GM23338 (cell line): ENCODE measurements around the gene XPC. TPM values are rescaled to one million over a fixed set of nuclear protein-coding genes. Genes with fewer than 3 reads are reported as not detected.
A peak's percentile ranks its signal among the peaks of the same experiment; 100 is the strongest.

ENCODE experiments used
- ATAC-seq: fragments of 200-7000 bp; cut with Tn5 transposase; 3 replicates; pipeline ENCODE4 v1.9.1; 2020
- DNase-seq: peaks from one replicate; pipeline ENCODE4 v3.0.0-alpha.2; 2015; ENCODE audit warnings: low spot score
- H2AFZ ChIP-seq: fragments of 200-600 bp; sonication (generic); 2 replicates; pipeline ENCODE4 v1.8.0; 2016; ENCODE audit warnings: antibody characterized with exemption, mild to moderate bottlenecking, moderate library complexity
- H3F3A ChIP-seq: fragments of 200-600 bp; sonication (generic); replicated peaks from 2 replicates; pipeline ENCODE4 v1.8.0; 2017; ENCODE audit warnings: antibody characterized with exemption, mixed run types, low read depth
- H3K27ac ChIP-seq: fragments of 200-600 bp; sonication (generic); 2 replicates; pipeline ENCODE4 v1.6.1; 2016; ENCODE audit warnings: low read depth
- H3K27me3 ChIP-seq: fragments of 200-600 bp; sonication (generic); 2 replicates; pipeline ENCODE4 v1.8.0; 2016; ENCODE audit warnings: mild to moderate bottlenecking, mixed run types, moderate library complexity; ENCODE audit not compliant: insufficient read depth
- H3K36me3 ChIP-seq: fragments of 200-600 bp; sonication (generic); 2 replicates; pipeline ENCODE4 v1.8.0; 2016; ENCODE audit warnings: mild to moderate bottlenecking; ENCODE audit not compliant: insufficient read depth
- H3K4me1 ChIP-seq: fragments of 200-600 bp; sonication (generic); 2 replicates; pipeline ENCODE4 v1.8.0; 2016; ENCODE audit warnings: mild to moderate bottlenecking, moderate library complexity; ENCODE audit not compliant: insufficient read depth
- H3K4me2 ChIP-seq: fragments of 200-600 bp; sonication (generic); 2 replicates; pipeline ENCODE4 v1.7.1; 2017; ENCODE audit warnings: mixed run types
- H3K4me3 ChIP-seq: fragments of 200-600 bp; sonication (generic); 2 replicates; pipeline ENCODE4 v1.6.1; 2016; ENCODE audit warnings: mixed run types
- H3K79me2 ChIP-seq: fragments of 200-600 bp; sonication (generic); replicated peaks from 2 replicates; pipeline ENCODE4 v1.8.0; 2017; ENCODE audit warnings: mild to moderate bottlenecking; ENCODE audit not compliant: insufficient read depth
- H3K9me2 ChIP-seq: fragments of 200-600 bp; sonication (generic); 2 replicates; pipeline ENCODE4 v1.8.0; 2017; ENCODE audit not compliant: insufficient read depth
- H4K20me1 ChIP-seq: fragments of 200-600 bp; sonication (generic); replicated peaks from 2 replicates; pipeline ENCODE4 v1.8.0; 2017; ENCODE audit warnings: mild to moderate bottlenecking; ENCODE audit not compliant: insufficient read depth
- H3K27ac Mint-ChIP-seq: 2 replicates; pipeline ENCODE4 v1.8.0; 2020; ENCODE audit warnings: inconsistent platforms, mild to moderate bottlenecking, moderate library complexity, mixed read lengths
- H3K27me3 Mint-ChIP-seq: 3 replicates; pipeline ENCODE4 v1.8.0; 2022; ENCODE audit warnings: low read depth, mild to moderate bottlenecking, moderate library complexity, mixed read lengths, inconsistent platforms; ENCODE audit not compliant: insufficient read depth, poor library complexity
- H3K36me3 Mint-ChIP-seq: 3 replicates; pipeline ENCODE4 v1.8.0; 2021; ENCODE audit warnings: low read depth, mild to moderate bottlenecking, inconsistent platforms, moderate library complexity, mixed read lengths
- H3K4me1 Mint-ChIP-seq: 3 replicates; pipeline ENCODE4 v1.8.0; 2020; ENCODE audit warnings: mild to moderate bottlenecking, inconsistent platforms, mixed read lengths
- H3K4me3 Mint-ChIP-seq: 3 replicates; pipeline ENCODE4 v1.8.0; 2021; ENCODE audit warnings: moderate library complexity, mild to moderate bottlenecking, inconsistent platforms, mixed read lengths
- H3K9me3 Mint-ChIP-seq: 3 replicates; pipeline ENCODE4 v1.8.0; 2020; ENCODE audit warnings: moderate library complexity, mild to moderate bottlenecking, inconsistent platforms, mixed read lengths
- CREB1 ChIP-seq: fragments of 250-450 bp; sonication (Bioruptor Pico); IDR thresholded peaks from 2 replicates; pipeline ENCODE4 v1.5.0; 2020; ENCODE audit warnings: low read depth, mild to moderate bottlenecking, moderate library complexity
- EZH2 ChIP-seq: fragments of 200-600 bp; sonication (generic); IDR thresholded peaks from one replicate; pipeline ENCODE4 v1.8.0; 2017; ENCODE audit warnings: antibody characterized with exemption, mild to moderate bottlenecking, low read depth; ENCODE audit not compliant: unreplicated experiment
- JUNB ChIP-seq: IDR thresholded peaks from one replicate; pipeline ENCODE4 v1.6.1; 2016; ENCODE audit warnings: antibody characterized with exemption; ENCODE audit not compliant: unreplicated experiment
- REST ChIP-seq: IDR thresholded peaks from one replicate; pipeline ENCODE4 v1.6.1; 2018; ENCODE audit warnings: antibody characterized with exemption; ENCODE audit not compliant: unreplicated experiment
- ZNF331 ChIP-seq: fragments of 250-450 bp; sonication (Bioruptor Pico); IDR thresholded peaks from 2 replicates; pipeline ENCODE4 v1.5.0; 2020; ENCODE audit warnings: low read depth, mild to moderate bottlenecking, moderate library complexity
- ZNF462 ChIP-seq: fragments of 250-450 bp; sonication (Bioruptor Pico); IDR thresholded peaks from 2 replicates; pipeline ENCODE4 v1.5.0; 2020; ENCODE audit warnings: mild to moderate bottlenecking, moderate library complexity
- polyA plus RNA-seq: library from polyadenylated mRNA; unstranded; fragments of >200 nt; fragmentation: Nextera tagmentation; extraction: Ambion mirVana; gene quantifications from 2 replicates; pipeline ENCODE4 v1.2.1, GENCODE V29; 2016
- total RNA-seq: library from RNA; depleted of rRNA; stranded (reverse); fragments of >200 nt; shearing (Covaris generic); gene quantifications from 2 replicates; pipeline ENCODE4 v1.2.3, GENCODE V29; 2014

Gene XPC
- total and polyA plus RNA-seq, 2 experiments from 2014 or later, result 34.9 to 41.5 TPM

GRCh38 chr3:14202874-14203520 is 24.6 kb upstream of the XPC start:
- peaks cover 5% of the 10 kb centered on the region for H3K27me3 Mint-ChIP-seq
- H3K79me2 ChIP-seq, result no peaks in the 10 kb centered on the region
- DNase-seq (no peak), ATAC-seq (no peak)
- no peaks in the 10 kb centered on the region for H3K27me3 ChIP-seq
- no peaks in the 10 kb centered on the region for H3K9me3 Mint-ChIP-seq
- H3K27ac ChIP-seq, result no peak overlapping the region
- H3F3A ChIP-seq, result no peaks in the 10 kb centered on the region
- H3K27ac Mint-ChIP-seq, result peak overlapping the region; percentile 68; the same call in 1 of the 2 replicates
- TF ChIP-seq EZH2 (no peak), ZNF331 (no peak), ZNF462 (CRISPR knock-in tag) (no peak), REST (no peak), CREB1 (CRISPR knock-in tag) (no peak), JUNB (no peak)
- no peaks in the 10 kb centered on the region for H3K9me2 ChIP-seq
- no peak overlapping the region for H3K4me3 Mint-ChIP-seq
- H4K20me1 ChIP-seq, result no peaks in the 10 kb centered on the region
- H3K4me2 ChIP-seq, result no peak overlapping the region
- no peak overlapping the region for H2AFZ ChIP-seq
- H3K36me3 Mint-ChIP-seq, result peaks cover 16% of the 10 kb centered on the region
- H3K4me1 ChIP-seq, result no peaks in the 10 kb centered on the region
- H3K36me3 ChIP-seq, result peaks cover 5% of the 10 kb centered on the region; the same call in 1 of the 2 replicates
- peaks cover 2% of the 10 kb centered on the region; the same call in 1 of the 3 replicates for H3K4me1 Mint-ChIP-seq
- H3K4me3 ChIP-seq, result no peak overlapping the region
